HG03575 (cell line): ENCODE results near the gene PUDP.
"Not testable (repeated sequence)": the region's sequence is repeated elsewhere in the genome, so short reads cannot be mapped to it uniquely, and the experiment has no call there.

Experiments
- ATAC-seq: cut with Tn5 transposase; IDR thresholded peaks from one replicate; pipeline ENCODE4 v1.9.1; 2021; ENCODE audit not compliant: unreplicated experiment, insufficient number of reproducible peaks, low FRiP score; ENCODE audit errors: extremely low read depth

The PUDP gene

DNA sequence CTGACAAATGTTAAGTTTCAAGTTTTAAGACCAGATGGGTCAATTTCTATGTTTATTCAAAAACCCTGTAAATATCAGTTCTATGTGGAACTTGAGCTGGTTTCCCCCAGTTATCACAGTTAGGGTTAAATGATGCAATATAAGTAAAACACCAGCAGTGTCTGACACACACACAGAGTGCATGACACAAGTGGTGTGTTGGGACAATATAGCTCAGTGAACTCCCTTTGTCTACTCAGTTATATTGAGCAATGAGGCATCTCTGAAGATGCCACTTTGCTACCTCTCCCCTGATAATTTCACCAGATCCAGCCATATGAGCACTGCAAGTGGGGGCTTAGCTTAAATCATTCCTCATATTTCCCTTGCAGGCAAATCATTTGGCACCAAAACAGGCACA, 140.6 kb downstream of the PUDP start:
- ATAC-seq: not testable (repeated sequence)
